ENCODE results near the gene GPS1. TPM values are rescaled to one million over a fixed set of nuclear protein-coding genes. Genes with fewer than 3 reads are reported as not detected.

Gene GPS1
- total and polyA plus RNA-seq, 2 experiments from 2014 or later: 136 to 242 TPM

- DNase-seq (ENCODE audit: low spot score): peak; percentile 1
- Histone ChIP-seq H3K4me2 (no peak overlapping the region), H3K4me3 (no peak overlapping the region), H3K79me2 (replicated peaks; ENCODE audit: insufficient read depth) (no peaks in the 10 kb centered on the region), H3F3A (replicated peaks; ENCODE audit: low read depth) (peaks cover 3% of the 10 kb centered on the region; the same call in 1 of the 2 replicates), H3K27ac (ENCODE audit: low read depth) (no peak overlapping the region), H3K36me3 (ENCODE audit: insufficient read depth) (peaks cover 4% of the 10 kb centered on the region; the same call in 1 of the 2 replicates), H3K4me1 (ENCODE audit: insufficient read depth) (no peaks in the 10 kb centered on the region), H3K9me2 (ENCODE audit: insufficient read depth) (no peaks in the 10 kb centered on the region), H4K20me1 (replicated peaks; ENCODE audit: insufficient read depth) (no peaks in the 10 kb centered on the region), H2AFZ (no peak overlapping the region), H3K27me3 (ENCODE audit: insufficient read depth) (no peaks in the 10 kb centered on the region)
- ATAC-seq: no peak
- no peaks in the 10 kb centered on the region for H3K9me3 Mint-ChIP-seq
- TF ChIP-seq POLR2AphosphoS5 (IDR thresholded peaks at IDR 0.05; ENCODE audit: low read depth) (0 out of 2 replicates have a peak, but pooled peaks have one; percentile 15), STAT1 (IDR thresholded peaks at IDR 0.05; ENCODE audit: unreplicated experiment) (no peak)
- H3K27me3 Mint-ChIP-seq (ENCODE audit: insufficient read depth, low read depth, poor library complexity): peaks cover 10% of the 10 kb centered on the region
- no peak overlapping the region for H3K4me3 Mint-ChIP-seq
- no peaks in the 10 kb centered on the region for H3K4me1 Mint-ChIP-seq
- H3K36me3 Mint-ChIP-seq (ENCODE audit: low read depth): peaks cover 22% of the 10 kb centered on the region
- H3K27ac Mint-ChIP-seq: no peak overlapping the region
Observed at GRCh38 chr17:82059272-82060000, 7.7 kb downstream of the GPS1 start.

GRCh38 chr17:82060001-82060380 is 8.3 kb downstream of the GPS1 start:
- H4K20me1 ChIP-seq (replicated peaks; ENCODE audit: insufficient read depth): no peaks in the 10 kb centered on the region
- no peaks in the 10 kb centered on the region for H3K4me1 Mint-ChIP-seq
- no peak overlapping the region for H2AFZ ChIP-seq
- H3K27me3 Mint-ChIP-seq (ENCODE audit: insufficient read depth, low read depth, poor library complexity): peaks cover 9% of the 10 kb centered on the region
- H3K4me3 Mint-ChIP-seq: no peak overlapping the region
- no peak for ATAC-seq
- H3K9me2 ChIP-seq (ENCODE audit: insufficient read depth): no peaks in the 10 kb centered on the region
- H3K36me3 Mint-ChIP-seq (ENCODE audit: low read depth): peaks cover 19% of the 10 kb centered on the region
- no peaks in the 10 kb centered on the region for H3K4me1 ChIP-seq (ENCODE audit: insufficient read depth)
- no peak for DNase-seq (ENCODE audit: low spot score)
- H3K27me3 ChIP-seq (ENCODE audit: insufficient read depth): no peaks in the 10 kb centered on the region
- H3K9me3 Mint-ChIP-seq: no peaks in the 10 kb centered on the region
- no peak overlapping the region for H3K4me3 ChIP-seq
- no peak overlapping the region for H3K27ac ChIP-seq (ENCODE audit: low read depth)
- H3K4me2 ChIP-seq: no peak overlapping the region
- H3K79me2 ChIP-seq (replicated peaks; ENCODE audit: insufficient read depth): no peaks in the 10 kb centered on the region
- H3K27ac Mint-ChIP-seq: no peak overlapping the region
- peaks cover 3% of the 10 kb centered on the region; the same call in 1 of the 2 replicates for H3F3A ChIP-seq (replicated peaks; ENCODE audit: low read depth)
- H3K36me3 ChIP-seq (ENCODE audit: insufficient read depth): peaks cover 4% of the 10 kb centered on the region; the same call in 1 of the 2 replicates
- TF ChIP-seq CREB1 (CRISPR knock-in tag; IDR thresholded peaks at IDR 0.05; ENCODE audit: low read depth) (no peak), REST (IDR thresholded peaks at IDR 0.05; ENCODE audit: unreplicated experiment) (no peak), NANOG (IDR thresholded peaks at IDR 0.05; ENCODE audit: borderline replicate concordance) (no peak), EZH2 (IDR thresholded peaks at IDR 0.05; ENCODE audit: low read depth, unreplicated experiment) (no peak), ETS1 (IDR thresholded peaks at IDR 0.05) (no peak), STAT1 (IDR thresholded peaks at IDR 0.05; ENCODE audit: unreplicated experiment) (no peak), ZNF462 (CRISPR knock-in tag; IDR thresholded peaks at IDR 0.05) (no peak), JUNB (IDR thresholded peaks at IDR 0.05; ENCODE audit: unreplicated experiment) (no peak), ZNF331 (CRISPR knock-in tag; IDR thresholded peaks at IDR 0.05; ENCODE audit: low read depth) (no peak), POLR2AphosphoS5 (IDR thresholded peaks at IDR 0.05; ENCODE audit: low read depth) (no peak; the same call in 1 of the 2 replicates)
